Left renal pelvis (tissue), 4 donors: ENCODE data around the gene IQCB1. TPM values are rescaled to one million over a fixed set of nuclear protein-coding genes. Genes with fewer than 3 reads are reported as not detected.
"Not testable (repeated sequence)": the region's sequence is repeated elsewhere in the genome, so short reads cannot be mapped to it uniquely, and the experiment has no call there.

Experiments
- DNase-seq, 4 donors: peaks; one replicate each; pipeline ENCODE4 v3.0.0-alpha.2; 2013; ENCODE audit warnings: low read depth in 4 of 4, low spot score in 3 of 4
- polyA plus RNA-seq, 4 donors: library from polyadenylated mRNA; unstranded; fragments of 120-200 nt; gene quantifications; one replicate each; pipeline ENCODE4 v1.2.1, GENCODE V29; 2013; ENCODE audit not compliant: insufficient read length in 4 of 4

The IQCB1 gene
- polyA plus RNA-seq, 4 donors, result 34.6 to 38.5 (median 36.6) TPM

DNA sequence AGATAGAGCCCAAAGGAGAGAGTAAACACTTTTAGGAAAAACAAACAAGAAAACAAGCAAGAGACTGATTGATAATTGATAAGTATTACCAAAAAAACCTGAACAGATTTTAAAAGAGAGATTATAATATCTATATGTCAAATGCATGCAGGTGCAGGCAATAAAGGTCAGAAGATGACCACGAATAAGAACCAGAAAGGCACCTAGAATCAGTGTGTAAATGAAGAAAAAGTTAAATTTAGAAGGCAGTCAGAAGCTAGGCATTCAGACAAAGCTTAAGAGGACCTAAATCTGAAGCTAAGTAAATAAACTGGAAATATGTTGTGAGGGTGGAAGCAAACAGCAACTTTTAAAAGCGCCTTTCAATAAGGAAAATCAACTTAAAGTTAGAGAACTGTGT, 16.3 kb downstream of the IQCB1 start:
- DNase-seq, result no peak

DNA sequence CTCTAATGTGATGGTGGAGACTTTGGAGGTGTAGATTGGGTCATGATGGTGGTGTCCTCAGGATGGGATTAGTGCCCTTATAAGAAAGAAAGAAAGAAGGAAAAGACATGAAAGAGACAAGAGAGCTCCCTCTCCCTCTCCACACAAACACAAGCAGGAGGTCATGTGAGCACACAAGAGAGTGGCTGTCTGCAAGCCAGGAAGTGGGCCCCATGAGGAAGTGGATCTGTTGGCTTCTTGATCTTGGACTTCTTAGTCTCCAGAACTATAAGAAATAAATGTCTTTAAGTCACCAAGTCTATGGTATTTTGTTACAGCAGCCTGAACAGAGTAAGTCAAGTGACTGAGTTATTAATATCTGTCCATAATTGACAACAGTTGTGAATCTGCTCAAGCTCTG, 17.1 kb downstream of the IQCB1 start:
- no peak for DNase-seq

DNA sequence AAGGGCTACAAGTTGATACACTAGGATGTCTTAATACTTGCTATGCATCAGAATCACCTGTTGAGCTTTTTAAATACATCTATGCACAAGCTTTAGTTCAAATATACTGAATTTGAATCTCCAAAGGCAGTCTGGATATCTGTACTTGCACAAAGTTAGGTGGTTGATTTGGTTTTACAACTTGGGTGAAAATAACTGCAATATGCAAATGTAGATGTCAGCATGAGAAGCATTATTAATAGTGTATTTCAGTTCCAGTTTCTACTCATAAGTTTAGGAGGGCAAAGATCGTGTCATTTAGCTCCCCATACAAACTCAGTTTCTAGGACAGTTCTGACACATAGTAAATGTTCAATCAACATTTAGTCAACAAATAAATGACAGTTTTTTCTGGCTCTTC, 25.6 kb downstream of the IQCB1 start:
- no peak for DNase-seq

DNA sequence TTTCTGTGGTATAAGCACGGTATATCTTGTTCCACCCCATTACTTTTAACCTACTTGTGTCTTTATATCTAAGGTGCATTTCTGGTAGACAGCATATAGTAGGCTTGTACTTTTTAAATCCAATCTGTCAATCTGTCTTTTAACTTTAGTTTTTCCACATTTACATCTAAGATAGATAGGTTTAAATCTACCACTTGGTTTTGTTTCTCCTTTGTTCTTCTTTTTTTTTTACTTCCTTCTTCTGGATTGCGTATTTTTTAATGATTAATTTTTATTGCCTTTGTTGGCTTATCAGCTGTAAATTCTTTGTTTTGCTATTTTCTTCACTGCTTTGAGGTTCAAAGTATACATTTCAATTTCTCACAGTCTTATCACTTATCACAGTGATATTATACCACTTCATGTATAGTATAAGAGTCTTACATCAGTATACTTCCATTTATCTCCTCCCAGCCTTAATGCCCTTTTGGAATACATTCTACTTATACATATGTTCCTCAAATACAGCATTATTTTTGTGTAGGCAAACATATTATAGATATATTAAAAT, 31.0 kb downstream of the IQCB1 start:
- no peak for DNase-seq

DNA sequence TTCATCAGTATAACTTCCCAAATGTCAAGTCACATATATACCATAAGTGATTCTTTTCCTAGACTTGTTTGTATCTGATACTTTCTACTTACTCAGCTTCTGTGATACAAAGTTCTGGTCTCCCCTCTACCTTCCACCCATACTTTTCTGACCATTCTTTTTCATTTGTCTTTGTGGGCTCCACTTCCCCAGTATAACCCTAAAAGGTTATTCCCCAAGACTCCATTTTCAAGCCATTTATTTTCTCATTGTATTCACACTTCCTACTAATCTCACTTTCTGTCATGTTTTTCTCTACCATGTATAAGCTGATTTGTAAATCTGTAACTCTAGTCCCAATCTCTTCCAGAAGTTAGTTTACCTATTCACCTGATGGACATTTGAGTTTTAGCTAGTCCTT, 34.0 kb downstream of the IQCB1 start:
- DNase-seq, result no peak

DNA sequence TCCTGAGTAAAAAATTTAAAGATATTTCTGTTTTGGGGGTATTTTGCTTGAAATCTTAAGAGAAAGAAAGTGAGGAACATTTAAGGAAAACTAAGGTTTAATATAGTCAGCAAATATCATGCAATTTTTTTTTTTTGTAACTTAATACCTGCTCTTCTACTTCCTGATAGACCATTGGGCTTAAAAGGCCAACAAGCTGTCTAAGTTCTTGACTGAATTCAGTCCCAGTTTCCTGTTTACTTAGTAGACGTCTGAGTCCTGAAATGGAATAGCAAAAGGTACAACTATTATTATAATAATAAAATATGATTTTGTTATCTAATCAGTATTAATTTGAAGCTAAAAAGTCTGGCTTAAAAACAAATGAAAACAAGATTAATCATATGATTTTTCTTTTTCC, 37.9 kb downstream of the IQCB1 start:
- DNase-seq, result no peak

- DNase-seq, result no peak
Measured at GRCh38 chr3:121794264-121794983, 40.4 kb downstream of the IQCB1 start.

DNA sequence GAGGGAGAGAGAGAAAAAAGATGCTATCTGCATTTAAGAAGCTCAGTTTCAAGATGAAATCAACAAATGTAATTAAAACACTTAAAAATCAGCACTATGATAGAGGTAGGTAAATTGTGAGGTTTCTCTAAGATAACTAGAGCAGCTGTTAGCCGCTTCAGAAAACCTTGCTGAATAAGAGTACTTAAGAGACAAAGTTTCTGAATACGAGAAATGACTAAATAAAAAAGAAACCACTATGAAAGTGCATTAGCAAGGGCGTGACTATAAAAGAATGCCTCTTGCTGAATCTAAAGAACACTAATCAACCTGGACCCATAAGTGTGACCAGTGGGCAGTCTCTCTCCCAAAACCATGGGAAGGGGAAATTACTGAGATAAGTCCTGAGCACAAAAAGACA, 41.8 kb downstream of the IQCB1 start:
- DNase-seq, result no peak

GRCh38 chr3:121786485-121786884, 48.4 kb downstream of the IQCB1 start:
- no peak for DNase-seq

DNA sequence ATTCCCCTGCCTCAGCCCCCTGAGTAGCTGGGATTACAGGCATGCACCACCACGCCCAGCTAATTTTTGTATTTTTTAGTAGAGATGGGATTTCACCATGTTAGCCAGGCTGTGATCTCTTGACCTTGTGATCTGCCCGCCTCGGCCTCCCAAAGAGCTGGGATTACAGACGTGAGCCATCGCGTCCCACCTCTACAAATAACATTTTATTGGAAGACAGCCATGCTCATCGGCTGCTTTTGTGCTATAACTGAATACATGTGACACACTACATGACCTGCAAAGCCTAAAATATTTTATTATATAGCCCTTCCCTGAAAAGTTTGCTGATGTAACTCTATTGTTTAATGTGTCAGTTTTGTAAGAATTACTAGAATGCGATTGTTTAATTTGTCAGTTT, 52.1 kb downstream of the IQCB1 start:
- DNase-seq, result not testable (repeated sequence)

DNA sequence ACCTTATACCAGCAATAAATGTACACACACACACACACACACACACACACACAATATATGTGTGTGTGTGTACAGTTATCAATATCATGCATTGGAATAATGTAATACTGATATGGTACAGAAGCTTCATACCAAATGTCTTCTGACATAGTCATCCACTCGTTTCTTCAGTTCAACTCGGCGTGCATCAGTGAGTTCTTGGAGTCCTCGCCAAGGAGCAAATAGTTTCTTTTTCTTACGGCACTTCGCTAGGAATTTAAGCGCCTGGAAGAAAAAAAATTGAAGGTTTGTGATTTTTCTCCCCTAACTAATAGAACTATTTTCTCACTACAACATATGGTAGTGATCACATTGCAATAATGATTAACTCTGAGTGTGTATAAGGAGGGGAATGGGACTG, 53.2 kb downstream of the IQCB1 start:
- DNase-seq, result no peak

- not testable (repeated sequence) for DNase-seq
Measured at GRCh38 chr3:121775095-121775494, 59.8 kb downstream of the IQCB1 start.

GRCh38 chr3:121769246-121769645, 65.6 kb downstream of the IQCB1 start:
- no peak for DNase-seq

GRCh38 chr3:121768452-121768851, 66.4 kb downstream of the IQCB1 start:
- DNase-seq, result no peak

- DNase-seq, result no peak
Measured at GRCh38 chr3:121759541-121760202, 75.2 kb downstream of the IQCB1 start.

DNA sequence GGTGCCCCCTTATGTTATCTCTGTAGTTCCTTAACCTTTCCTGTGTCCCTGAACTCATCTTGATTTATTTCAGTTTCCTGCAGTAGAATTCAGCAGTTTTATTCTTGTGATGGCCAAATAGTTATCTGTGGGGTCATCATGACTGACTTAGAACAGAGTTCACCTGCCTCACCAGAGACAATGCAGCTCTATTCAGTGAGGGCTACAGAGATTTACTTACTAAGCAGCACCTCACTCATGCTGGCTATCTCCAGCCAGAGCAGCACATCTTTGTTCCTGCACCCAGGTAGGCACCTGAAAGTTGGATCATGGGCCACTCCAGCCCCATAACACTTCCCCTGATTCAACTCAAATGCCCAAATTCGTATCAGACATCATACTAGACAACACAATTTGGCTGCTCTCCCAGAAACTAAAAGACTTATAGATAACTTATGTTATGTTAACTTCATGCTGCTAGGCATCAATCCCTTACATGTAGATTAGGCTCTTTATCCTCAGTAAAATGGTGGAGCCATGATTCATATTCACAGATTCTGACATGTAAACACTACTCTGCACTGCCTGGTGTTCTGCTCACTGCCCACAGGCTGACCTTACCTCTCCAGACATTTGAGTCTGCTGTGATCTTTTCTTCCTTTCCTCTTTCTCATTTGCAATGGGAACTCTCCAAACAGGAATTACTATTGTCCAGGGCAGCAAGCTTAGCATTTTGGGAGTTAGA, 76.0 kb downstream of the IQCB1 start:
- no peak for DNase-seq

DNA sequence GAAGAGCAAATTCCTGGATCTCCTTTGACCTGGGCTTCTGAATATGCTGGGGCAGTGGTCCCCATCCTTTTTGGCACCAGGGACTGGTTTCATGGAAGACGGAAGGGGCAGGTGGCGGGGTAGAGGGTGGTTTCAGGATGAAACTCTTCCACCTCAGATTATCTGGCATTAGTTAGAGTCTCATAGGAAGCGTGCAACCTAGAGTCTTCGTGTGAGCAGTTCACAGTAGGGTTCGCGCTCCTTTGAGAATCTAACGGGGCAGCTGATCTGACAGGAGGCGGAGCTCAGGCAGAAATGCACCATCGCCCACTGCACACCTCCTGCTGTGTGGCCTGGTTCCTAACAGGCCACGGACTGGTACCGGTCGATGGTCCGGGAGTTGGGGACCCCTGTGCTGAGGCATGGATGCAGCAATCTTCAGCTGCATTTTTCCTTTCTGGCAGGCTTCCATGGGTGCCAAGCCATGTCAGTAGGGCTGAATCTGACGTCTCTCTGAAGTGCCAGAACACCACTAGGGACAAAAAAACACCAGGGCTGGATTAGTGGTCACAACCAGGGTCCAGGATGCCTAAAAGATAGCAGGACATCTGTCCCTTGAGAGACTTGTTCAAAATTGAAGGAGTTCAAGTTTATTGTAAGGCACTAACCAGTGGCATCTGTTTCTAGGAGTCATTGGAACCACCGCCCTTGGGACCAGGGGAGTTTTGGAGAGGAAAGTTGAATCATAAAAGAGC, 76.9 kb downstream of the IQCB1 start:
- no peak for DNase-seq

DNA sequence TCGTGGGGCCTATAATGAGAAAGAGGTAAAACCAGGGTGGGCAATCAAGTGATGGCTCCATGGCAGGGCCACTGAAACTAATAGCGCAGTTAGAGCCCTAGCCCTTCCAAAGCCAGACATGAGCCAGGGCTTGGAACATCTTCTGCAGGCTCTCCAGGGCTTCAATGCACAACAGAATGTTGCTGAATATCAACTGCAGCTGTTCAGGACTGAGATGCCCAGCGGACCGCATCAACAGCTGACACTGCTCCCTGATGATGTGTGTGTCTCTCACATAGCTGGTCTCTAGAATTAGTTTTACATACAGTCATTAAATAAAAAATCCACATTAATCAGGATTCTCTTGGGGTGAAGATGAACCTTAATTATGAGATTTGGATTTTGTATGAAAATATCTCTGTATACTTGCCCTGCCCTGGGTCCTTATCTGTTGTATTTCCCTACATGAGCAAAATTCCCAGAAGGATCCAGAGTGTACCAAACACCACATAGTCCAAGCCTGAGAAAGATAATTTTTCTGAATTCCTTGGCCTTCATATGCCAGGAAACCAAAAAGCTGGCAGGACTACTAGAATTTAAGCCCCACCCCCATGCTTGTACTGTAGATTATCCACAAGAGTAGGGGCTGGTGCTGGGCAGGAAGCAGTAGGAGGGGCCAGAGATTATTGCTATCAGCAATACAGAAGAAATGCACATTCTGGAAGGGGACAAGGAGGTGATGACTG, 77.6 kb downstream of the IQCB1 start:
- no peak for DNase-seq

GRCh38 chr3:121752772-121753171, 82.1 kb downstream of the IQCB1 start:
- DNase-seq, result no peak

GRCh38 chr3:121752261-121752660, 82.6 kb downstream of the IQCB1 start:
- no peak for DNase-seq
